ENCODE measurements around the gene PDE3A. TPM values are rescaled to one million over a fixed set of nuclear protein-coding genes. Genes with fewer than 3 reads are reported as not detected.

The PDE3A gene
- polyA plus RNA-seq, 1 of the 3 experiments (the other 2 are of a cell fraction): 0.67 TPM

DNA sequence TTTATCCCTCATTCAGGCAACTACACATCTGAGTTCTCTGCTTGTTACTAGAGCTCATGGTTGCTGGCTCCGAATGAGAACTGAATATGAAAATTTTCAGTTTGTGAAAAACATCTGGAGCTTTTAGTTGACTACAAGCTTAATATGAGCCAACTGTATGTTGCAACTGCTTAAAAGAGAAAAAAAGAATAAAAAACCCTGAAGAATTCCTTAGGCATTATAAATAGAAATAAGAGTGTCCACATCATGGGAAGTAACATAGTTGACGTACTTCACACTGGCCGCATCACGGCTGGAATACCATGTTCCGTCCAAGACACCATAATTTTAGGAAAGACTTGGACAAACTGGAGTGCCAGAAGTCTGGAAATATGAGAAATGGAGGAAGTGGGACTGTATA lies 57.9 kb downstream of the PDE3A start:
- no peaks in the 10 kb centered on the region for H3K9me2 ChIP-seq
- ChIA-PET POLR2A (no interaction called here), CTCF (no interaction called here)
- no peaks in the 10 kb centered on the region for H3K9me3 ChIP-seq
- no peak overlapping the region for H3K4me2 ChIP-seq
- WGBS (ENCODE audit: low lambda C conversion rate): 95% methylated on average over 5 of the region's 5 CpGs
- H3K36me3 ChIP-seq (replicated peaks in 1 of 2; ENCODE audit: control insufficient read depth in 1 of 2, insufficient read depth in 2 of 2, low read length in 1 of 2): no peaks in the 10 kb centered on the region
- H3F3A ChIP-seq (replicated peaks; ENCODE audit: insufficient read depth): no peaks in the 10 kb centered on the region
- H2AFZ ChIP-seq (ENCODE audit: low read depth): no peak overlapping the region
- no peaks in the 10 kb centered on the region for H4K20me1 ChIP-seq (ENCODE audit: insufficient read depth)
- H3K79me2 ChIP-seq (ENCODE audit: insufficient read depth): peaks cover 9% of the 10 kb centered on the region
- H3K4me1 ChIP-seq (ENCODE audit: control insufficient read depth in 1 of 2, insufficient read depth in 2 of 2, low read depth in 1 of 2, low read length in 1 of 2): no peaks in the 10 kb centered on the region; a peak in 1 of 4 replicates
- no peak for DNase-seq
- H3K9ac ChIP-seq: no peak overlapping the region
- no peak for TF ChIP-seq POLR2AphosphoS5 (IDR thresholded peaks at IDR 0.05; ENCODE audit: low read depth, low read length)
- TF ChIP-seq GATA2 (CRISPR knock-in tag; IDR thresholded peaks at IDR 0.05): no peak
- TF ChIP-seq MAX (IDR thresholded peaks at IDR 0.05; ENCODE audit: low read depth): no peak
- H3K4me3 ChIP-seq (ENCODE audit: low read depth in 2 of 2, low read length in 1 of 2): no peak overlapping the region
- no peak overlapping the region for H3K27ac ChIP-seq (ENCODE audit: low read depth in 2 of 2, low read length in 1 of 2)
- no peaks in the 10 kb centered on the region for H3K27me3 ChIP-seq (ENCODE audit: insufficient read depth)

- CTCF ChIA-PET: interaction anchor here (0.6 to 1.2 kb wide), 3 partner anchors 9 to 99 kb away, joined by 3 to 5 read pairs (median 3); no protein-coding TSS in a partner anchor
- Histone ChIP-seq H3F3A (replicated peaks; ENCODE audit: insufficient read depth) (no peaks in the 10 kb centered on the region), H3K79me2 (ENCODE audit: insufficient read depth) (peaks cover 7% of the 10 kb centered on the region; the same call in 1 of the 2 replicates), H3K36me3 (replicated peaks in 1 of 2; ENCODE audit: control insufficient read depth in 1 of 2, insufficient read depth in 2 of 2, low read length in 1 of 2) (no peaks in the 10 kb centered on the region), H3K4me3 (ENCODE audit: low read depth in 2 of 2, low read length in 1 of 2) (no peak overlapping the region), H4K20me1 (ENCODE audit: insufficient read depth) (no peaks in the 10 kb centered on the region), H3K9me2 (no peaks in the 10 kb centered on the region), H2AFZ (ENCODE audit: low read depth) (no peak overlapping the region), H3K27ac (ENCODE audit: low read depth in 2 of 2, low read length in 1 of 2) (no peak overlapping the region), H3K9ac (no peak overlapping the region), H3K4me1 (ENCODE audit: control insufficient read depth in 1 of 2, insufficient read depth in 2 of 2, low read depth in 1 of 2, low read length in 1 of 2) (no peaks in the 10 kb centered on the region; a peak in 1 of 4 replicates), H3K4me2 (no peak overlapping the region), H3K9me3 (no peaks in the 10 kb centered on the region), H3K27me3 (ENCODE audit: insufficient read depth) (no peaks in the 10 kb centered on the region)
- POLR2A ChIA-PET: no interaction called here
- 69% methylated on average over 3 of the region's 3 CpGs for WGBS (ENCODE audit: low lambda C conversion rate)
- no peak for TF ChIP-seq USF2 (IDR thresholded peaks at IDR 0.05; ENCODE audit: borderline replicate concordance, low read depth, low read length)
- no peak for TF ChIP-seq RCOR1 (IDR thresholded peaks at IDR 0.05; ENCODE audit: low read length)
- no peak for TF ChIP-seq NFIC (IDR thresholded peaks at IDR 0.05; ENCODE audit: borderline replicate concordance)
- DNase-seq: no peak
Measured at GRCh38 chr12:20426957-20427356, 58.6 kb downstream of the PDE3A start.

DNA sequence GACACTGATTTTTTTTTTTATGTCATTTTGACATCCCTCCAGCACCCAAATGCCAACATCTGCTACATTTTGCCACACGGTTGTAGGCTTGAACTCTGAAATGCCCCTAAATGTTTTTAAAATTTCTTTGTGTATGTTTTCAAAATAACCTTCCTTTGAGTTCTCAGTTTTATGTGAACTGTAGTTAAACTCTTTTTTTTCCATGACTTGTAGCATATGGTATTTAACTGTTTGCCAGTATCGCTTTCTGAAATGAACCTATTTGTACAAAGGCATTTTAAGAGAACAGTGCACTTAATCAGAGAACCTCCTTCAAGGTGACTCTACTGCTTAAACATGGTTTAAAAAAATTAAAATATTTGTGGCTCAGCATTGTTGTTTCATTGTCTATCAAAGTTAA lies 61.5 kb downstream of the PDE3A start:
- Histone ChIP-seq H3K79me2 (ENCODE audit: insufficient read depth) (peaks cover 7% of the 10 kb centered on the region; the same call in 1 of the 2 replicates), H3K36me3 (replicated peaks in 1 of 2; ENCODE audit: control insufficient read depth in 1 of 2, insufficient read depth in 2 of 2, low read length in 1 of 2) (peaks cover 0 to 3% of the 10 kb centered on the region in 2 experiments), H4K20me1 (ENCODE audit: insufficient read depth) (no peaks in the 10 kb centered on the region), H3K27ac (ENCODE audit: low read depth in 2 of 2, low read length in 1 of 2) (no peak overlapping the region), H3K9me3 (no peaks in the 10 kb centered on the region), H3F3A (replicated peaks; ENCODE audit: insufficient read depth) (no peaks in the 10 kb centered on the region), H3K27me3 (ENCODE audit: insufficient read depth) (no peaks in the 10 kb centered on the region), H3K9me2 (no peaks in the 10 kb centered on the region), H3K4me3 (ENCODE audit: low read depth in 2 of 2, low read length in 1 of 2) (no peak overlapping the region), H3K4me1 (ENCODE audit: control insufficient read depth in 1 of 2, insufficient read depth in 2 of 2, low read depth in 1 of 2, low read length in 1 of 2) (no peaks in the 10 kb centered on the region; a peak in 2 of 4 replicates), H3K4me2 (no peak overlapping the region), H3K9ac (no peak overlapping the region), H2AFZ (ENCODE audit: low read depth) (no peak overlapping the region)
- WGBS (ENCODE audit: low lambda C conversion rate): 85% methylated on average over 2 of the region's 2 CpGs
- no peak for DNase-seq
- TF ChIP-seq TCF12 (IDR thresholded peaks at IDR 0.05) (no peak), TAF1 (IDR thresholded peaks at IDR 0.05; ENCODE audit: borderline replicate concordance, low read depth, low read length) (no peak), CHD2 (IDR thresholded peaks at IDR 0.05; ENCODE audit: low read length, partially characterized antibody) (no peak), JUND (IDR thresholded peaks at IDR 0.05) (no peak), YY1 (IDR thresholded peaks at IDR 0.05; ENCODE audit: low read depth) (no peak)
- ChIA-PET CTCF (no interaction called here), POLR2A (no interaction called here)

Data from SK-N-SH (cell line).